Ovary (tissue), 9 donors: ENCODE data around the gene PRCD. TPM values are rescaled to one million over a fixed set of nuclear protein-coding genes. Genes with fewer than 3 reads are reported as not detected.

Experiments used
- DNase-seq, 5 donors: peaks; one replicate each; pipeline ENCODE4 v3.0.0-alpha.2; 2019 to 2020
- H3K27ac ChIP-seq, 2 donors: fragments of 200-600 bp; one replicate each; pipeline versions ENCODE4 v1.5.1 to v1.8.0; 2019 to 2022
- H3K27me3 ChIP-seq: fragments of 200-600 bp; one replicate; pipeline ENCODE4 v1.8.0; 2022
- H3K36me3 ChIP-seq: fragments of 200-600 bp; sonication (generic); one replicate; pipeline ENCODE4 v1.5.1; 2019
- H3K4me1 ChIP-seq: one replicate; pipeline ENCODE4 v1.8.1; 2013; ENCODE audit warnings: mild to moderate bottlenecking, moderate library complexity; ENCODE audit not compliant: insufficient read depth
- H3K4me3 ChIP-seq: fragments of 200-600 bp; sonication (generic); one replicate; pipeline ENCODE4 v1.5.1; 2017
- H3K9me3 ChIP-seq, 2 donors: fragments of 200-600 bp in 1 of 2; sonication (generic) in 1 of 2; one replicate each; pipeline versions ENCODE4 v1.5.1 to v1.8.1; 2013 to 2019; ENCODE audit warnings: mild to moderate bottlenecking in 1 of 2, moderate library complexity in 1 of 2
- CTCF ChIP-seq, 3 donors: fragments of 450-650 bp in 2 of 3; fragments of 200-600 bp in 1 of 3; IDR thresholded peaks; one replicate each; pipeline versions ENCODE4 v1.5.1 to v1.8.0; 2016 to 2022; ENCODE audit warnings: antibody characterized with exemption in 3 of 3, mild to moderate bottlenecking in 1 of 3
- EP300 ChIP-seq: sonication (generic); formaldehyde crosslinking; IDR thresholded peaks from one replicate; pipeline ENCODE4 v1.6.1; 2017; ENCODE audit warnings: antibody characterized with exemption
- POLR2A ChIP-seq: fragments of 450-650 bp; IDR thresholded peaks from one replicate; pipeline ENCODE4 v1.6.1; 2017; ENCODE audit warnings: antibody characterized with exemption, mild to moderate bottlenecking, moderate library complexity
- WGBS, 3 donors: extraction: QIAGEN DNeasy Blood & Tissue Kit in 1 of 3; methylation state at CpG; one replicate each; pipeline versions ENCODE4 v1.1.5 to v1.1.7; 2013 to 2017; 5-methylcytosine and 5-hydroxymethylcytosine counted together
- intact Hi-C, 4 donors: fragments of 100-400 bp; cut with DNase I; formaldehyde crosslinking; loops; one replicate each; pipeline versions ENCODE4 v1.11.0 to v1.15.1; 2022 to 2023
- polyA plus RNA-seq, 2 donors: library from polyadenylated mRNA; stranded (reverse); fragments of 200-250 nt in 1 of 2; fragments of 350-450 nt in 1 of 2; fragmentation: Illumina TruSeq in 1 of 2; extraction: RNeasy Lipid Tissue Mini Kit (QIAGEN cat#74804) in 1 of 2; gene quantifications; one replicate each; pipeline ENCODE4 v1.2.3, GENCODE V29; 2013 to 2014
- total RNA-seq, 7 donors: library from RNA; depleted of rRNA in 2 of 7; stranded (reverse); fragments of >200 nt in 2 of 7; fragmentation: NEBNext Ultra II Directional in 3 of 7; extraction: Animal tissue kit (Norgen Biotek cat#: 25700) in 3 of 7; gene quantifications; one replicate each; pipeline versions ENCODE4 v1.1.0 to v1.2.4, GENCODE V29; 2016 to 2023
- donor health status: DM: no; HTN: no; CAD: no; lungs with moderate emphysema.
- donor health status: DM: no; HTN: no; CAD: no.
- donor health status: Bipolar disorder and iron deficiency.
- donor health status: DM: yes; HTN: yes; CAD: no.
- donor health status: DM: no; HTN: no; CAD: no.
- donor health status: DM: yes; HTN: yes; CAD: no.

PRCD gene
- total and polyA plus RNA-seq, 9 donors: 1.5 to 12.2 (median 2.8) TPM

- intact Hi-C loops: loop anchor here in 2 of 4 donors (5.0 to 10.0 kb wide), 3 partner anchors 97 to 184 kb away; partner anchors contain the start of gene MXRA7 (in 1 of the 2)
- 36 to 54% (median 45%) methylated on average over 15 of the region's 15 CpGs for whole genome bisulfite sequencing, 3 donors
- peaks cover 41% of the 10 kb centered on the region for H3K4me1 ChIP-seq
- H3K4me3 ChIP-seq: no peak overlapping the region
- peak in 4 of 5 donors; percentile 55 to 66 (median 64) for DNase-seq
- H3K36me3 ChIP-seq: no peaks in the 10 kb centered on the region
- TF ChIP-seq CTCF (IDR thresholded peaks at IDR 0.05): no peak
- no peak for TF ChIP-seq POLR2A
- no peak for TF ChIP-seq EP300
- H3K27me3 ChIP-seq: no peaks in the 10 kb centered on the region
- peak overlapping the region; percentile 90 to 91 for H3K27ac ChIP-seq
- no peaks in the 10 kb centered on the region for H3K9me3 ChIP-seq
Measured at GRCh38 chr17:76528156-76528527, 11.7 kb upstream of the PRCD start.

- Histone ChIP-seq H3K27ac (peak overlapping the region; percentile 90 to 91), H3K27me3 (no peaks in the 10 kb centered on the region), H3K4me3 (no peak overlapping the region), H3K4me1 (peaks cover 41% of the 10 kb centered on the region), H3K9me3 (no peaks in the 10 kb centered on the region), H3K36me3 (no peaks in the 10 kb centered on the region)
- intact Hi-C loops: loop anchor here in 2 of 4 donors (5.0 to 10.0 kb wide), 3 partner anchors 96 to 184 kb away; partner anchors contain the start of gene MXRA7 (in 1 of the 2)
- DNase-seq: peak; percentile 67 to 76 (median 75)
- 16 to 29% (median 23%) methylated on average over 31 of the region's 31 CpGs for WGBS, 3 donors
- TF ChIP-seq CTCF (IDR thresholded peaks at IDR 0.05) (peak in 1 of 3 donors; percentile 20), POLR2A (no peak), EP300 (no peak)
Measured at GRCh38 chr17:76528528-76529223, 11.2 kb upstream of the PRCD start.

GRCh38 chr17:76529224-76530094, 10.4 kb upstream of the PRCD start:
- Histone ChIP-seq H3K36me3 (no peaks in the 10 kb centered on the region), H3K4me3 (peak overlapping the region; percentile 6), H3K9me3 (no peaks in the 10 kb centered on the region), H3K27ac (peak overlapping the region; percentile 90 to 91), H3K27me3 (no peaks in the 10 kb centered on the region), H3K4me1 (peaks cover 39% of the 10 kb centered on the region)
- 3 to 7% (median 4%) methylated on average over 20 of the region's 20 CpGs for WGBS, 3 donors
- DNase-seq: peak; percentile 91 to 95 (median 93)
- intact Hi-C loops: loop anchor here in 3 of 4 donors (5.0 to 10.0 kb wide), 4 partner anchors 95 to 183 kb away; partner anchors contain the start of gene MXRA7 (in 1 of the 3)
- TF ChIP-seq EP300 (no peak), POLR2A (peak; percentile 34), CTCF (IDR thresholded peaks at IDR 0.05) (peak in 2 of 3 donors; percentile 7 to 25)

- intact Hi-C loops: loop anchor here in 1 of 4 donors (10.0 kb wide), 1 partner anchor 175 kb away; no protein-coding TSS in a partner anchor
- Histone ChIP-seq H3K4me1 (peaks cover 33% of the 10 kb centered on the region), H3K4me3 (peak overlapping the region; percentile 6), H3K9me3 (no peaks in the 10 kb centered on the region), H3K27ac (peak overlapping the region; percentile 90 to 91), H3K27me3 (no peaks in the 10 kb centered on the region), H3K36me3 (no peaks in the 10 kb centered on the region)
- 4 to 17% (median 6%) methylated on average over 23 of the region's 23 CpGs for WGBS, 3 donors
- TF ChIP-seq POLR2A: peak; percentile 10
- TF ChIP-seq CTCF (IDR thresholded peaks at IDR 0.05): no peak
- peak in 2 of 5 donors; percentile 77 to 78 for DNase-seq
Measured at GRCh38 chr17:76530095-76530723, 9.6 kb upstream of the PRCD start.
